GM10248 (cell line): ENCODE data around the gene NELFB.

ENCODE experiments used
- CTCF ChIA-PET: fragments of 300-600 bp; sonication (Branson Sonifier 250); formaldehyde crosslinking; extraction: SDS; loops from one replicate; lab custom pipeline; 2021; ENCODE audit warnings: antibody characterized with exemption; lab: Yijun Ruan, JAX
- POLR2A ChIA-PET: fragments of 350-650 bp; sonication (Branson Sonifier 250); formaldehyde crosslinking; extraction: SDS; loops from one replicate; lab custom pipeline; 2020; ENCODE audit warnings: antibody characterized with exemption; lab: Yijun Ruan, JAX
- DNase-seq: peaks from one replicate; pipeline ENCODE4 v3.0.0; 2012; ENCODE audit errors: extremely low spot score
- CTCF ChIP-seq: IDR thresholded peaks from 2 replicates; pipeline ENCODE4 v1.5.1; 2012; ENCODE audit warnings: mild to moderate bottlenecking, low read depth; ENCODE audit errors: extremely low read depth, missing control alignments, control extremely low read depth

The NELFB gene

GRCh38 chr9:137229903-137230704, 25.0 kb upstream of the NELFB start:
- TF ChIP-seq CTCF, result no peak
- CTCF ChIA-PET, result interaction anchor here (0.9 to 3.6 kb wide), 6 partner anchors 11 to 195 kb away, joined by 3 to 18 read pairs (median 4); partner anchors contain the start of genes SSNA1 and TUBB4B
- no peak for DNase-seq
- POLR2A ChIA-PET, result interaction anchor here (0.7 to 1.3 kb wide), 2 partner anchors 11 to 13 kb away, joined by 3 to 9 read pairs; partner anchors contain the start of gene TUBB4B

GRCh38 chr9:137230705-137231371, 24.3 kb upstream of the NELFB start, which contains the start of gene SLC34A3:
SLC34A3 (plus strand) TSS chr9:137230901; CDS start chr9:137231703, 802 bp downstream.
- DNase-seq, result no peak
- CTCF ChIA-PET, result interaction anchor here (1.0 to 1.9 kb wide), 3 partner anchors 10 to 196 kb away, joined by 3 to 5 read pairs (median 4); partner anchors contain the start of gene TUBB4B
- POLR2A ChIA-PET, result interaction anchor here (1.1 kb wide), 1 partner anchor 10 kb away, joined by 4 read pairs; no protein-coding TSS in a partner anchor
- TF ChIP-seq CTCF, result no peak

GRCh38 chr9:137231372-137232039, 23.6 kb upstream of the NELFB start:
- CTCF ChIA-PET, result interaction anchor here (1.0 kb wide), 1 partner anchor 196 kb away, joined by 3 read pairs; no protein-coding TSS in a partner anchor
- POLR2A ChIA-PET, result interaction anchor here (1.1 kb wide), 1 partner anchor 9 kb away, joined by 4 read pairs; no protein-coding TSS in a partner anchor
- TF ChIP-seq CTCF, result no peak
- DNase-seq, result no peak

GRCh38 chr9:137232101-137232500, 23.0 kb upstream of the NELFB start:
- CTCF ChIA-PET, result no interaction called here

GRCh38 chr9:137232510-137232909, 22.6 kb upstream of the NELFB start:
- no peak for TF ChIP-seq CTCF
- DNase-seq, result no peak
- CTCF ChIA-PET, result no interaction called here
- POLR2A ChIA-PET, result no interaction called here

More at GRCh38 chr9:137232101-137232500, 23.0 kb upstream of the NELFB start:
- no peak for TF ChIP-seq CTCF
- POLR2A ChIA-PET, result no interaction called here
- DNase-seq, result no peak
